NCI-H524 (cell line): ENCODE data around the gene PRPS1.
"Not testable (repeated sequence)": the region's sequence is repeated elsewhere in the genome, so short reads cannot be mapped to it uniquely, and the experiment has no call there.

Source experiments
- DNase-seq, 2 experiments: peaks; one replicate each; lab custom pipeline; 2025; lab: John Stamatoyannopoulos, UW

Gene PRPS1

DNA sequence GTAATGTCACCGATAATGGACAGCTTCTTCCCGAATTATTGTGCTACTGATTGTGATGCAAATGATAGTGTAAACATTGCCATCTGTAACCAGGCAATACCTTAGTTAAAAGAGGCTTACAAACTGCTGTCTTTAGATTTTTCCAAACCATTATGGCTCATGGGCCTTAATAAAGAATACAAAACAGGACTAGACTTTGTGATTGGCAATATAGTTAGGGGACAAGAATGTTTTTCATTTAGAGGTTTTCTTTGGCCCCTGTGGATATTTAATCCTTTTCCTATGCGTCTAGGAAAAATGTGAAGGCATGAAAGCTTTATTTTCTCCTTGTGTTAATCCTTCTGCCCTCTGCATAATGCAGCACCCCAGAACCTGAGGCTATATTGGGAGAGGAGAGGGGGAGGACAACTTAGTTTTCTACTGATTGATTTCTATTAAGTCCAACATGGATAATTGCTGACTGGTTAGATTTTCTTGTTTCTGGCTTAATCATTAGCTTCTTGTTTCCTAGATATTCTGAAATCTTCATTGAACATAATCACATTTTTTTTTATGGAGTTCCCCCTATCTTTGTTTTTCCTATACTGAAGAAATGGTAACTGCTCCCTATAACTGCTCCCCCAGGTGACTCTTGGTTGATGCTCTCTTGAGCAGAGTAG lies 1.9 kb downstream of the PRPS1 start:
- DNase-seq: no peak

DNA sequence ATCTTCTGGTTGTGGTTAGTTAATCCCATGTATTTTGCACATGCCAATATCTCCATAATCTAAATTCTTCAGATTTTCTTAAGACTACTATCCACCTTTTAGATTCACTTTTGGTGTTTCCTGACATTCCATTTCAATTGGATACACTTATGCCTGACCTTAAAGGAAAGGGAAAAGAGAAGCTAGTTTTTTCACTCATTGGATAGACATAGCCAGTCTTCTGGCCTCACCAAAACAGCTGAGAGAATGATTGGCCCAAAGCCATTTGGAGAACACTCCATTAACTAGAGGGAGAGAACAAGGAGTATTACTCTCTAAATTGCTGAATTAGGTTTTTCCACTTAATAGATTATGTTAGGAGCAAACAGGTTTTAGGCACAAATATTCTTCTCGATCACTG lies 4.0 kb downstream of the PRPS1 start:
- DNase-seq: no peak

DNA sequence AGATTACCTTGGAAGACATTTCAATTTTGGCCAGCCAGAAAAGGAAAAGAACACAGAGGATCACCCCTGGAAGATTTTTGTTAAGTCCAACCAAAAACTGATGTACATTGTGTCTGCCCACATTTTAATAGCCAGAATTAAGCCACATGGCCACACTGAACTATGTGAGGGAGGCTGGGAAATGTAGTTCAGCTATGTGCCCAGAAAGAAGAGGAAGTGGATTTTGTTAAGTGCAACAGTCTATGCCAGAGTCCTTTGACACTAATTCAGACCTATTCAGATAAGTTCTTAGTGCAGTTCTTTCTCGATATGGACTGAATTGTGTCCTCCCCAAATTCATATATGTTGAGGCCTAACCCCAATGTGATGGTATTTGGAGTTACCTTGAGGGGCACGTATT lies 18.4 kb downstream of the PRPS1 start:
- no peak for DNase-seq

DNA sequence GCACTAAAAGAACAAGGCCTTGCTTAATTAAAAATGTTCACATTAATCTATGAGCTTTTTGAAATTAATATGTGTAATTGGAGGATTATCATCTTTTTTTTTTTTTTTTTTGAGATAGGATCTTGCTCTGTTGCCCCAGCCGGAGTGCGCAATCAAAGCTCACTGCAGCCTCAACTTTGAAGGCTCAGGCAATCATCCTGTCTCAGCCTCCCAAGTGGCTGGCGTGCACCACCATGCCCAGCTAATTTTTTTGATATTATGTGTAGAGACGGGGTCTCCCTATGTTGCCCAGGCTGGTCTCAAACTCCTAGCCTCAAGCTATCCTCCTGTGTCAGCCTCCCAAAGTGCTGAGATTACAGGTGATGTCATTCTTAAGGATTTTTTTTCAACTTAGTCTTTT lies 20.0 kb downstream of the PRPS1 start:
- DNase-seq: no peak

DNA sequence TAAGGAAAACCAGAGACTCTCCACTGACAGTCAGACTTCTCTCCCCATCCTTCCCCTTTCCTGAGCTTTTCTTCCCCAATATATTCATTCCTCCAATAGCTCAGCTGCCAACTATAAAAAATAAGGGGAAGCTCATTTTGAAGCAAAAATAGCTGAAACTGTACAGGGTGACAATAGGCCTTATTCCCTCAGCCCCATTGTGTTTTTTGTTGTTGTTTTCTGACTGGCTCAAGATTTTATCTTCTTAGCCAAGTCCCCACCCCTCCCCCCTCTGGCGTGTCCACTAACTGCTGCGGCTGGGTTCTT lies 26.2 kb downstream of the PRPS1 start:
- DNase-seq: no peak

DNA sequence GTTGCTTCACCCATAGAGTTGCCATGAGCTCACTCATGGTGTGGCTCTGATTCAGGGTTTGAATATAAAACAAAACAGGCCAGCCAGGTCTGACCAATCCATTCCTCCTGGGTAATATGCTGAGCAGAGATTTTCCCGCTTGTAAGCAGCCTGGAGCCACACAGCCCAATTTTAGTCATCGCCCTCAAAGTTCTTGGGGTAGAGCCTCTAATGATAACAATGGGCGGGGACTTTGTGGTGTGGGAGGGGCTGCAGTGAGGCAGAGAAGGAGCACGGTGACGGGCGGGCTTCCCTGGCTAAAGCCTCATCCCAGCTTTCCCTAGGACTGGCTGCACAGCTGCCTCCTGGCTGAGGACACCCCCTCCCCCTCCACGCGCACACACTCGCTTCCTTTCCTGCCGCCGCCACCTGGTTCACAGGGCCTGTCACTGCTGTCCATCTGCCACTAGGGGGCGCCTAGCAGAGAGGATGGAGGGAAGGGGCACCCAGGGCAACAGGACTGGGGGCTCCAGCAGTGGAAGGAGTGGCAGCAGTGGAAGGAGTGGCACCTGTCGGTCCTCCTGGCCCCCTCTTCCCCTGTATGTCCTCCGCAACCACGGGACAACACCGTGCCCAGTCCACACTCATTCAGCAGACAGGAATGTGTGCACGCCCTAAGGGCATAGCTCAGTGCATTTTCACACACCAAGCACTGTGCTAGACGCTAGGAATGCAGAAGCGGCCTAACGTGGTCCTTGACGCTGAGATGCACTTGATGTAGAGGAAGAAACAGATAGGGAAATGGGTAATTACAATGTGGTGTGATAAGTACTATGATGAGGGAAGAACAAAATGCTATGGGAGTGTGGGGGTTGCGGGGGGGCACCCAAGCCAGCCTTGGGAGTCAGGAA lies 26.8 kb downstream of the PRPS1 start:
- DNase-seq: peak; percentile 71 to 82

DNA sequence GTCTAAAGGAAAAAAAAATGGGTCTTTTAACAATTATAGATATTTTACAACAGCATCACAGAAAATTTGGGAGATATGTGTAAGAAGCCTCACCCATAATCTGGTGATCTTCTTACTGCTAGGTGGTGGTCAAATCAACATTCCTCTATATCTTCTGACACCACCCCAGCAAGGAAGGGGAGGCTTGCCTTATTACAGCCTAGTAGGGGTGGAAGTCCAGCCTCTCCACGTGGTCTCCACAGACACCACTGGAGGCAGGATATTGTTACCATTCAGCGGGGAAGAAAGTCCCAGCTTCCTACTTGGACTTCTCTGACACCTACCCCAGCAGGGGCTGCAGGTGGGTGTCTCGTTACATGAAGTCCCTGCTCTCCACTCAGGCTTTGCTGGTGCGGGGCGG lies 28.7 kb downstream of the PRPS1 start:
- no peak for DNase-seq

DNA sequence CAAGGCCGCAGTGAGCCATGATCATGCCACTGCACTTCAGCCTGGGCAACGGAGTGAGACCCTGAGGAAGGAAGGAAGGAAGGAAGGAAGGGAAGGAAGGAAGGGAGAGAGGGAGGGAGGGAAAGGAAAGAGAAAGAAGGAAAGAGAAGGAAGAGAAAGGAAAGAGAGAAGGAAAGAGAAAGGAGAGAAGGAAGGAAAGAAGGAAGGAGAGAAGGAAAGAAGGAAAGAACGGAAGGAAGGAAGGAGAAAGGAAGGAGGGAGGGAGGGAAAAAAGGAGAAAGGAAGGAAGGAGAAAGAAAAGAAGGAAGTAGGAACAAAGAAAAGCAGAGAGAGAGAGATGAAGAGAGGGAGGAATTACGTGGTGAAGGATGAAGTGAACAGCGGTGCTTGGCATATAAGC lies 30.4 kb downstream of the PRPS1 start:
- no peak for DNase-seq

DNA sequence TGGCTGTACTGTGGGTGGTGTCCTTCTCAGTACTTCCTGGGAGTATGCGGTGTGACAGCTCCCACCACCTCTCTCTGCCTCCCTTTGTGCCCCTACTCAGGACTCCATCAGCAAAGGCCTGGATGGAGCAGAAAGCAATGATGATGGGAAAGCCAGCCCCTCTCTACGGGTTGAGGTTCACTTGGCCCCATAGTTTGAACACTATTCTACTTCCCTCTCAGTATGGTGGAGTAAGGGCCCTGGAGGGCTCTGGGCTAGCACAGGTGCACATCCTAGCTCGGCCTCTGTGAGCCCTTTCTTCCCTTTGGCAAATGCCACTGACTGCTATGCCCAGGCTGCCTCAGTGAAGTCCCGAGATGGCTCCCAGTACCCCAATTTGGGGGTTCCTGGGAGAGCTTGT lies 31.0 kb downstream of the PRPS1 start:
- DNase-seq: no peak

DNA sequence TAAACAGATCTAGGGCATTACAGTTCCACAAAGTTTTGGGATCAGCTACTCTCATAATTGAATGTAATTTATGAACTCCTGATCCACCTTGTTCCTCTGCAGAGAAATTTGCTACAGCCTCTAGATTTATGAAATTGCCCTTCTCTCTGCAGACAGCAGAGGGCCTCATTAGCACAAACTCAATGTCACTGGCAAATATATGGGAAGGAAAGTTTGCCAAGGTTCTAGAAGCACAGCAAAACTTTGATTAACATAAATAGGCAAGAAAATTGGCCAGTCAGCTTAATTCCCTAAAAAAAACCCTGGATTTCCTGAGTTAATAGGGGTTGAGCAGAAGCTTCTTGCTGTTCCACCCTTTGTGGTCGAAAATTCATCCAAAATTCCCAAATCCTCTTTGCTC lies 31.5 kb downstream of the PRPS1 start:
- peak in 1 of 2 experiments; percentile 45 for DNase-seq

DNA sequence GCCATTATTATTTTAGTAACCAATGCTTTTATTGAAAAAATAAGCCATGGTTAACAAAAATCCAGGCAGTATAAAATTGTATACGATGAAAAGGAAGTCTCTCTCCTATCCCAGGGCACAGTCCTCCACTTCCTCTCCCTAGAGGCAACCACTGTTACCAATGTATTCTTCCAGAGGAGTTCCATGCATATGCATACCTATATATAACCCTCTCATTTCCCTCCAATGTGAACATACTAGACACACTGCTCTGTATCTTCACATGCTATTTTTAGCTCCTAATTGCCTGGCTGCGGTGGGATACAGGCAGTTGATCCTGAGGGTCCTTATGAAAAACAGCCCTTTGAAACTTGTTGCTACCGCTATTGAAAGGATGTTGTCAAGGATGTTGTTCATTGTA lies 33.8 kb downstream of the PRPS1 start:
- DNase-seq: no peak

DNA sequence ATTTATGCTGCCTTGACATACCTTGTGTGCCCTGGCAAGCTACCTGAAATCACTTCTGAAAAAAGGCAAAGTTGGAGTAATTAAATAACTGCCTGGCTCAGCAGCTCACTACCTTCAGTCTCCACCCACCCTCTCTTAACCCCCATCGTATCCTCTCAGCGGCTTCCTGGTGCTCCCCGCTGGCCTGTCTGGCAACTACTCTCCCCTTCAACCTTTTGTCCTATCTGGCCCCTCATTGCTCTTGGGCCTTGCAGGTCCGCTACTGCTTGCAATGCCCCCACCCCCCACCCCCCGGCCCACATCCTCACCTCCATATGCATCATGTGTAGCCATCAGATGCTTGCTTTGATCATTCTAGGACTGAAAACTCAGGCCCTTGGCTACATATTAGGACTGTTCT lies 34.5 kb downstream of the PRPS1 start:
- DNase-seq: no peak

DNA sequence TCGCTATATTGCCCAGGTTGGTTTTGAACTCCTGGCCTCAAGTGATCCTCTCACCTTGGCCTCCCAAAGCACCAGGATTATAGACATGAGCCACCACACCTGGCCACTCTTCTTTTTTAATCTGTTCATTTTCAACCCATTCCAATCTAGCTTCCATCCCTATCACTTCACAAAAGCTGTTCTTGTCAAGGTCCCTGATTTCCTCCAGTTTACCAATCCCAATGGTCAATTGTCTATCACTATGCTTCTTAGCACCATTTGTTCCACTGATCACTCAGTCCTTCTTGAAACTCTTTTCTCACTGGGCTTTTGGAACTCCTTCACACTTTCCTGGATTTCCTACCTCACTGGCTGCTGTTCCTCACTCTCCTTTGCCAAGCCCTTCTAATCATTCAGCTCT lies 38.6 kb downstream of the PRPS1 start:
- DNase-seq: no peak

DNA sequence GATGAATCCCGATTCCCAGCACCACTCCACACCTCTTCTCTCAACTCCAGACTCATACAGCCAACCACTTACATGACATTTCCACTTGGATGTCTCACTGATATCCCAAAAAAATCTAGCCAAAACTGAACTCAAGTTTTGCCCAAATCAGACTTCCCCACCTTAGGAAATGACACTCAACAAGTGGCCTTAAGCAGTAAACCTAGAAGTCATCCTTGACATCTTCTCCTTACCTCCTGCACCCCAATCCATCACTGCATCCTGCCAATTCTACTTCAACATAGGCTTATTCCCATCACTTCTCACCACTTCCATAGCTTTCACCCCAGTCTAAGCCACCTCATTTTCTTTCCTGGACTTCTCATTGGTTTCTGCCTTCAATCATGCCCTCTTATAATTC lies 39.1 kb downstream of the PRPS1 start:
- DNase-seq: no peak

DNA sequence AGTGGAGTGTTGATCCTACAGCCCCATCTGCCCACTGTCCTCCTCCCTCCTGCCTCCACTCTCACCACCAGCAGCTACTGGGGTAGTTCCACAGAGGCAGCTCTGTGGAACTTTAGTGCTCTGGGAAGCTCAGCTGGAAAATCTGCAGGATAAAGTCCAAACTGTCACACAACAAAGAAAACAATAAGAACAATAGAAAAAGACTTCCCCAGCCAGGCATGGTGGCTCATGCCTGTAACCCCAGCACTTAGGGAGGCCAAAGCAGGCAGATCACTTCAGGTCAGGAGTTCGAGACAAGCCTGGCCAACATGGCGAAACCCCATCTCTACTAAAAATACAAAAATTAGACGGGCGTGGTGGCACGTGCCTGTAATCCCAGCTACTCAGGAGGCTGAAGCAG lies 40.4 kb downstream of the PRPS1 start:
- DNase-seq: not testable (repeated sequence)

DNA sequence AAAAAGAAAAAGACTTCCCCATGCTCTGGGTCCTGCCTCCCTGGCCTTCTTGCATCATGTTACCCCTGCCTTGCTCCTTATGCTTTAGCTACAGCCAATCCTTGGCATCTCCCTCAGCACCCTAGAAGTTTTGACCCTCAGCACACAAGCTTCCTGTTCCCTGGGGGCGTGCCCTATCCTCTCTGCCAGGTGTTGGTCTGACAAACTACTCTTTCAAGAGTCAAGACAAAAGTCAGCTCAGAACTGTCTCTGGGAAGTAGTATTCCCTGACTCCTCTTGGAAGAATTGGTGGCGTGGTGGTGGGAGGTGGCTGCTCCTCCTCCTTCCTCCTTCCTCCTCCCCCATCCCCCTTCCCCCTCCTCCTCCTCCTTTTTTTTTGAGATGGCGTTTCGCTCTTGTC lies 41.0 kb downstream of the PRPS1 start:
- no peak for DNase-seq

DNA sequence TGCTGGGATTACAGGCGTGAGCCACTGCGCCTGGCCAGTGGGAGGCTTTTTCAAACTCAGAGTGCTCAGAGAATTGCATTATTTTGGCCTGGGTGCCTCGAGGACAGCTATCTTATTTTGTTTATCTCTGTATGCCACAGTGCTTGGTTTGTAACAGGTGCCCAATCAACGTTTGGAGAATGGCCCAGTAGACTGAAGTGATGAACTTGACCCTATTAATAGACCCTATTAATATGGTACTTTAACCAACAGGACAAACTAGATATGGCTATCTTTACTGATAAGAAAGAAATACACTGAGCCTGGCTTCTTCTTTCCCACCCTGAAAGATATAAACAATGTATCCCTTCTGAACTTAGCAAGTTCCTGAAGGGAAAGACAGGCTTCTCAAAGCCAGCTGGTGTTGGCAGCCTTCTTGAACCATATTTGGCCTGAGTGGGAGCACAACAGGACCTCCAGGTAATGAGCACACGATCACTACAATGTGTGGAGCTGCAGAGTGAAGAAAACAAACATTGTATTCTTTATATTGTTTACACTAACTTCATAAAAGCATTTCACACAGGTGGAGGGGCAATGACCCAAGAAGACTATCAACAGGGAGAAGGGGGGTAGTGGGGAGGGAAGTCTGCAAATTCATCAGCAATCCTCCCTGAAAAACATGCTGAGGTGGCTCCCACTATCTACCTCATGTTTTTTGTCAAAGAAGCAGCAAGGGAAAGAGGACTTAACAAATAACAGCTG lies 41.7 kb downstream of the PRPS1 start:
- DNase-seq: no peak

DNA sequence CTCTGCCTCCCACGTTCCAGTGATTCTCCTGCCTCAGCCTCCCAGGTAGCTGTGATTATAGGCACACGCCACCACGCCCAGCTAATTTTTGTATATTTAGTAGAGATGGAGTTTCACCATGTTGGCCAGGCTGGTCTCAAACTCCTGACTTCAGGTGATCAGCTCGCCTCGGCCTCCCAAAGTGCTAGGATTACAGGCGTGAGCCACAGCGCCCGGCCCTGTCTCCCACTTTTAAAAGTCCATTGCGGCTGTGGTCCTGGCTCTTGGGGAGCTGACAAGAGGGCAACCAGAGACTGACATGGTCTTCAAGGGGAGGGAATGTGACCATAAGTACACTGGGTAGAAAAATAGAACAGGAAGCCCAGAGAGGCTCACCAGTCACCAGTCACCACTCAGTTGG lies 42.9 kb downstream of the PRPS1 start:
- not testable (repeated sequence) for DNase-seq

DNA sequence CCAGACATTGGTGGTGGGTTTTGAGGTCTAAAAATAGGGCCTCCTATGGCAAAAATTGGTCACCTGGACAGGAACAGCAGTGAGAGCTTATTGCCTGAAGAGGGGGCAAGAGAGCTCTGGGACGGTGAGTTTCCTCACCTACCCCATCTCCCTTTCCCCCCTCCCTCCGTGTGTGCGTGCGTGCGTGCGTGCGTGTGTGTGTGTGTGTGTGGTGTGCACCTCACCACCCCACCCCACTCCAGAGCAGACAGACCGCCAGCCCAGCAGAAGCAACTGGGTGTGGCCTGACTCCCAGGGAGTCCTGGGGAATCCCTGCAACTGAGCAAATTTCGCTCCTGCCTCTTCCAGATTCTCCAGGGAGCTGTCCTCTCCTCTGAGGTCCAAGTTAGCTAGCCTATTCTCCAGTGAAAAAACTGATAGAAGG lies 44.7 kb downstream of the PRPS1 start:
- DNase-seq: peak; percentile 46 to 74

DNA sequence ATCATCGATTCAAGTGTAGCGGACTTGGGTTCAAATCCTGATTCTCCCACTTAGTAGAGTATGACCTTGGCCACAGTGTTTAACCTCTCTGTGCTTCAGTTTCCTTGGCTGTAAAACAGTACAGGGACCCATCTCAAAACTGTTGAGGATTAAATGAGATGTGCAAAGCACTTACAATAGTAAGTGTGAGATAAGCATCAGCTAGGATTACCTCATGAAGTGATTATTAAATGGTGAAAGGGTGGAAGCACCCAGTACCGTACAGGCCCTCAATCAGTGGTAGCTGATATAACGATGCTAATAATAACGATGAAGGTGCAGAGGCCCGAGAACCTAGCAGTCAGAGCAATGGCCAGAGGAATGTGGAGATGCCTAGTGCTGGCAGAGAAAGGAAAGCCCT lies 45.1 kb downstream of the PRPS1 start:
- DNase-seq: no peak

DNA sequence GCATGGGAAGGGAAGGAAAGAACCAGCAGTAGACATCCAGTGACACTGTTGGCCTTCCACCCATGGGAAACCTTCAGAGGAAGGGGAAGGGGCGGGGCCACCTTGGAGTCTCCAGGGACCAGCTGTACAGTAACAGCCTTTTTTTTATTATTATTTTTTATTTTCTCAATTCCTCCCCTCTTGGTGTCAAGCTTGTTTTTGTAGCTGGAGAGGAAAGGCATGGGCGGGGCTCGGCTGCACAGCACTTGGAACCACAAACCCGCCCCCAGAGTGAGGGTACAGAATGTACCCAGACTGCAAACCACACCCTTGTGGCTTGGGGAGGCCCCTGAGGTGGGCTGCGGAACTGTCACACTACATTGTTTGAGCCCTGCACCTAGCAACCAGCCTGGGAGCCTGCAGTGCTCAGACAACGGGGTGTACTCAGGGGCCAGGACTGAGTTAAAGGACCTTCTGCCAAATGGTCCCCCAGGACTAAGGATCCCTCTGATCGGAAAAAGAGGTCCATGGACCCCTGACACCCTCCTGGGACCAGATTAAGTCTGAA lies 45.7 kb downstream of the PRPS1 start:
- peak in 1 of 2 experiments; percentile 39 for DNase-seq

DNA sequence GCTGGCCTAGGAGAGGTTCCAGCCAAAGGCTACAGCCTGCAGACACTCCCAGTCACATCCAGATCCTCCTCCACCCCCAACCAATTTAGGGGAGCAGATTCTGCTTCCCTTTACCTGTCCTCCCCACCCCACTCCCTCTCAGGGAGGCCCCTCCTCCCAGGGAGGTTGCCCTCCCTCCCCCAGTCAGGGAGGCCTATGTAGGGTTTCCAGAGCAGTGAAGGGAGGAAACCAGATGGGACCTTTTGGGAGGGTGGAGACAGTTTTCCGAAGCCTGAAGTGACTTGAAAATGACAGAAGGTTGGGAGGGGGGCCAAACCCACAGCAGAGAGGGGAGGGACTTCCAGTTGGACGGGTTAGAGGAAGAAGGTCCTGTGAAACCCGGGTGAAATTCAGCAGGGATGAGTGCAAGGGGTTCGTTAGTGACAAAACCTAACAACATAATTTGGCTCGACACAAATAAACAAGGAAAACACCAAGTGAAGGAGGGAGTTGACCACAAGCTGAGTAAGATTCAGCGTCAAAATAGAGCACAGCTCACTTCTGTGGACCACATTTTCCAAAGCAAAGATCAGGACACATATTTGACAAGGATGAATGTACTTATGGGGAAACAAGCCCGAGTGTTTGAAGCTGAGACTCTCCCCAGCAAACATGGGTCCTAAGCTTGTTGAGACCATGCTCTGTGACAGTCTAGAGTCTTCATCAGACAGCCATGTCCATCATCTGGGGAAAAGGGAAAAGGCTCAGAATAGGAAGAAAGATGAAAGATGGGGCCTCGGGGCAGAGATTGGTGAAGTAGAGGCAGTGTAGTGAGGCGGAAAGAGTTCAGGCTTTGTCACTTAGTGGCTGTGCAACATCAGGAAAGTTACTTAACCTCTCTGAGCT lies 46.4 kb downstream of the PRPS1 start:
- peak; percentile 86 to 90 for DNase-seq
